AG10803 (cell line): Measurements from ENCODE around the gene DDC.
"Not testable (repeated sequence)": the region's sequence is repeated elsewhere in the genome, so short reads cannot be mapped to it uniquely, and the experiment has no call there.

Experiments used
- DNase-seq: peaks from one replicate; pipeline ENCODE4 v3.0.0; 2010; ENCODE audit warnings: low read depth
- H3K4me3 ChIP-seq: 2 replicates; pipeline ENCODE4 v1.5.1; 2011; ENCODE audit warnings: mild to moderate bottlenecking, low read length, control low read depth
- TF ChIP-seq, protein P1 (sequence below): conservative IDR thresholded peaks from 2 replicates; pipeline ENCODE4 v1.5.1; 2011; ENCODE audit warnings: mild to moderate bottlenecking, low read length, control low read depth, inconsistent platforms

The DDC gene

DNA sequence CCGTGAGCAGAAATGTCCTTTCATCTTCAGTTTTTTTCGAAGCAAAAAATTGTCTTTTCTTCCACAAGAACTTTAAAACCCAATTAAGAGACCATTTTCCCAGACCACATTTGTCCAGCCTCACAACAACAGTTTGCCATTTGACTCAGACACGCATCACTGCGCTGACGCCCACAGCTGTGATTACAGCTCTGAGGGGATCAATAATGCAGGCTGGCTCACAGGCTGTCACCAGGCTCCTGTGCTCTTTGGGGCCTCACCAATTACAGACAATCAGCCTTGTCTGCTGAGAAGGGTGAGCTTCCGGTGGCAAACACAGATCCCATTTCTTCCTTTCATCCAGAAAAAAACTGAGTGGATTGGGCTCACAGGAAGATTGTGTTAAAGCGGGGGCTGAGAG, 33.3 kb downstream of the DDC start:
- TF ChIP-seq, protein P1, sequence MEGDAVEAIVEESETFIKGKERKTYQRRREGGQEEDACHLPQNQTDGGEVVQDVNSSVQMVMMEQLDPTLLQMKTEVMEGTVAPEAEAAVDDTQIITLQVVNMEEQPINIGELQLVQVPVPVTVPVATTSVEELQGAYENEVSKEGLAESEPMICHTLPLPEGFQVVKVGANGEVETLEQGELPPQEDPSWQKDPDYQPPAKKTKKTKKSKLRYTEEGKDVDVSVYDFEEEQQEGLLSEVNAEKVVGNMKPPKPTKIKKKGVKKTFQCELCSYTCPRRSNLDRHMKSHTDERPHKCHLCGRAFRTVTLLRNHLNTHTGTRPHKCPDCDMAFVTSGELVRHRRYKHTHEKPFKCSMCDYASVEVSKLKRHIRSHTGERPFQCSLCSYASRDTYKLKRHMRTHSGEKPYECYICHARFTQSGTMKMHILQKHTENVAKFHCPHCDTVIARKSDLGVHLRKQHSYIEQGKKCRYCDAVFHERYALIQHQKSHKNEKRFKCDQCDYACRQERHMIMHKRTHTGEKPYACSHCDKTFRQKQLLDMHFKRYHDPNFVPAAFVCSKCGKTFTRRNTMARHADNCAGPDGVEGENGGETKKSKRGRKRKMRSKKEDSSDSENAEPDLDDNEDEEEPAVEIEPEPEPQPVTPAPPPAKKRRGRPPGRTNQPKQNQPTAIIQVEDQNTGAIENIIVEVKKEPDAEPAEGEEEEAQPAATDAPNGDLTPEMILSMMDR: no peak
- no peak for DNase-seq
- H3K4me3 ChIP-seq: no peak overlapping the region

DNA sequence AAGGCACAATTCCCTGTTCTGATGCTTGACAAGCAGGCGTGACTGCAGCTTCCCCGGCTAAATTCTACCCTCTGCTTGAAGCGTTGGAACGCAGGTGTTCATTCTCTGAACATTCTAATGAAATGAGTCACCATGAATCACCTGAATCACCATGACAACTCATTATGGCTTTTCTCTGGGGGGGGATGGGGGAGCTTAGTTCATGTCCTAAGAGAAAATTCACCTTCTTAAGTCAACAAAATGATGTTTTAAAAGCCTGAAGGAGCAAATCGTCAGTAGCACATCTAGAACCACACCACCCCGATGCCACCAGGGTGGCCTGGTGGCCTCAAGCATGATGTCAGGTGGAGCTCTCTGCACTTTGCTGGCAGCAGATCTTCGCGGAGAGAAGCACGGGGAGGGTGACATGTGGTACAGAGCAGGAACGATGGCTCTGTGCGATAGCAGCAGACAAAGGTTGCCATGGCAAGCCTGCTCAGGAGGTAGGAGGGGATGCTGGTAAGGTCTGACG, 33.7 kb downstream of the DDC start:
- DNase-seq: no peak
- H3K4me3 ChIP-seq: no peak overlapping the region
- TF ChIP-seq, protein P1: no peak

- H3K4me3 ChIP-seq: no peak overlapping the region
- TF ChIP-seq, protein P1: no peak
- no peak for DNase-seq
Measured at GRCh38 chr7:50530766-50531165, 34.4 kb downstream of the DDC start.

- TF ChIP-seq, protein P1: no peak
- H3K4me3 ChIP-seq: no peak overlapping the region
- DNase-seq: no peak
Measured at GRCh38 chr7:50529093-50529862, 35.9 kb downstream of the DDC start.

DNA sequence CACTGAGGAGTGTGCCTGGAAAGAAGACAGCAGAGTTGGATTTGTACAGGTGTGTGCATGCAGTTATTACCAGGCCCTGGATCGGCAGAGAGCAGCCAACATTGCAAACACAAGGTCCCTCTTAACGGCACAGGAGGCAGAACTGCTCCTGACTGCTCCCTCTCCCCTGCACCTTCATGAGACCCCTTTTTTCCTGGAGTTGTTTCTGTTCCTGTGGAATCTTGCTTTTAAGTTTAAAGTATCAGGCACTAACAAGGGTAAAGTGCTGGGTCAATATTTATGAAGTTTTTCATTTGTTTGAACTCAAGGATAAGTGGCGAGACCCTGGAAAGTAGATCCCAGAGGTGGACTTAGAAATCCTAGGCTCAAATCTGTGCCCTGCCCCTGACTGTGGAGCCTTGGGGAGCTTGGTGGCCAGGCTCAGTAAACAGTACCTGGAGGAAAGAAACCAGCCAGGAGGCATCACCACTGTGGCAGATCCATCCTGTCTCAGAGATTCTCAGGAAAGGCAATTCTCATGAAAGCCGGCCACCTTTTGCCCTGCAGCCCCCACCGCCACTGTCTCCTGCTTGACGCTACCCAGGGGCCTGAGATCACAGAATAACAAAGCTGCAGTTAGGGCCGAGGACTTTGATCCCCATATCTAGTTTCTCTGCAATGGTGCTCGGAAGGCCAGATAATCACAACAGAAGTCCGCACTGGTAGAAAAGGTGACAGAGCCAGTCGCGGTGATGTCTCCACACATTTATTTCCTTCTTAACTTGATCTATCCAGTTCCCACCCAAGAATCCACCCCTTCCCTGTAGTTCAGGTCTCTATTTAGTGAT, 36.7 kb downstream of the DDC start:
- H3K4me3 ChIP-seq: no peak overlapping the region
- TF ChIP-seq, protein P1: no peak
- no peak for DNase-seq

DNA sequence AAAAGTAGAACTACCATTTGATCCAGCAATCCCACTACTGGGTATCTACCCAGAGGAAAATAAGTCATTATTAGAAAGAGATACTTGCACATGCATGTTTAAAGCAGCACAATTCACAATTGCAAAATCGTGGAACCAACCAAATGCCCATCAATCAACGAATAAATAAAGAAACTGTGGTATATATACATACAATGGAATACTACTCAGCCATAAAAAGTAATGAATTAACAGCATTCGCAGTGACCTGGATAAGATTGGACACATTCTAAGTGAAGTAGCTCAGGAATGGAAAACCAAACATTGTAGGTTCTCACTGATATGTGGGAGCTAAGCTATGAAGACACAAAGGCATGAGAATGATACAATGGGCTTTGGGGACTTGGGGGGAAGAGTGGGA, 45.9 kb downstream of the DDC start:
- DNase-seq, H3K4me3 ChIP-seq: not testable (repeated sequence)

DNA sequence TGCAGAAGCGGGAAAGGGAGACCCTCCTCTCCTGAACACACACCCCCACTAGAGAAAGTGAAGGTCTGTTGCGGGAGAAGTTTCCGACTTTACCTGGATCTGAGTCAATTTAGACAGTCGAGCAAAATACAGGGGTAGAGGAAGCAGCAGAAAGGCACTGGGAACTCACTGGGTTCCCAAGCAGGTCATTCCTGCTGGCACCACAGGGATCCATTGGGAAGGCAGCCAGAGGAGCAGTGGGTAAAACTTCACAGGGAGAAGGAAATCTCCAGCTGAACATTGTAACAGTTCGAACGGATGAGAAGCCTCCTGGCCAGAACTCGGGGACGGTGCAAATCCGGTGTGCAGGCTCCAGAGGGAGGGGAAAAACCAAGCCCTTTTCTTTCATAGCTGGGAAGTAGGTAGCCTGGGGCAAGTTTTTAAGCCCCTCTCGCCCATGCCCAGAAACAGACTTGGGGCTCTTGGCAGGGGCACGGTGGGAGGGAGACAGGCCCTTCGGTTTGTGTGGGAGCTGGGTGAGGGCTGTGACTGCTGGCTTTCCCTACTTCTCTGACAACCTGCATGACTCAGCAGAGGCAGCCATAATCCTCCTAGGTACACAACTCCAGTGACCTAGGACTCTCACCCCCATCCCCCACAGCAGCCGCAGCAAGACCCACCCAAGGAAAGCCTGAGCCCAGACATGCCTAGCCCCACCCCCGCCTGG, 51.9 kb downstream of the DDC start:
- no peak overlapping the region for H3K4me3 ChIP-seq
- TF ChIP-seq, protein P1: no peak
- DNase-seq: no peak
